Esophagus squamous epithelium (tissue), 4 donors: ENCODE measurements around the gene AMFR.

ENCODE experiments used
- CTCF ChIP-seq, 6 experiments: fragments of 450-650 bp in 4 of 6; fragments of 200-600 bp in 2 of 6; sonication (generic) in 2 of 6; IDR thresholded peaks; one replicate each; pipeline ENCODE4 v1.5.1; 2016 to 2019; ENCODE audit warnings: antibody characterized with exemption in 6 of 6, mild to moderate bottlenecking in 4 of 6, moderate library complexity in 4 of 6
- POLR2A ChIP-seq, 4 donors: fragments of 450-650 bp; IDR thresholded peaks; one replicate each; pipeline ENCODE4 v1.6.1; 2017; ENCODE audit warnings: antibody characterized with exemption in 4 of 4, mild to moderate bottlenecking in 4 of 4, moderate library complexity in 3 of 4

- TF ChIP-seq CTCF (IDR thresholded peaks at IDR 0.05) (no peak), POLR2A (IDR thresholded peaks at IDR 0.05) (no peak)
These were observed 95.5 kb downstream of the AMFR start for GRCh38 chr16:56329887-56330286.
